Measurements from ENCODE around the gene PRKCB. TPM values are rescaled to one million over a fixed set of nuclear protein-coding genes. Genes with fewer than 3 reads are reported as not detected.

The PRKCB gene
- total RNA-seq, 4 donors from 2014 or later = 7.7 to 40.0 (median 12.2) TPM

DNA sequence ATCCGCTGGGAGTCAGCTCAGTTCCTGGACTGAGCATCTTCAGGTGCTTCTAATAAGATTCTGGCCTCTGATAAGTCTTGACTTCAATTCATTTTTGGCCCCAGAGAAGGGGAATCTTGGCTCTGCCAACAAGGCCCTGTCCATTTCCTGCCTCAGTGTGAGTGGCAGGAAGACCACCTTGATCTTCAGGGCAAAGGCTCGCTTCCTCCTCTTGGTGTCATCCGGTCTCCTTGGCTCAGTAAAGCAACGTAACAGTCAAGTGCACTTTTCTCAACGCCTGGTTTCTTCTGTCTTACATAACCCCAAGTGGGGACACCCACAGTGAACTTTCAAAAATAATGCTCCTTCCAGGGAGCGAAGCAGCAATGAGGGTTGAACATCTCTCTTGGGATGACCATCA, 169.8 kb downstream of the PRKCB start:
- H3K36me3 ChIP-seq = no peaks in the 10 kb centered on the region
- H3K27ac ChIP-seq = no peak overlapping the region
- no peaks in the 10 kb centered on the region for H3K4me1 ChIP-seq
- 89% methylated on average over 6 of the region's 6 CpGs for WGBS
- no peaks in the 10 kb centered on the region for H3K9me3 ChIP-seq
- H3K27me3 ChIP-seq = no peaks in the 10 kb centered on the region
- H3K4me3 ChIP-seq = no peak overlapping the region
- TF ChIP-seq POLR2A (IDR thresholded peaks at IDR 0.05) = no peak
- no peak for TF ChIP-seq EP300 (IDR thresholded peaks at IDR 0.05)
- no peak for TF ChIP-seq POLR2AphosphoS5 (IDR thresholded peaks at IDR 0.05)
- TF ChIP-seq, protein P1, sequence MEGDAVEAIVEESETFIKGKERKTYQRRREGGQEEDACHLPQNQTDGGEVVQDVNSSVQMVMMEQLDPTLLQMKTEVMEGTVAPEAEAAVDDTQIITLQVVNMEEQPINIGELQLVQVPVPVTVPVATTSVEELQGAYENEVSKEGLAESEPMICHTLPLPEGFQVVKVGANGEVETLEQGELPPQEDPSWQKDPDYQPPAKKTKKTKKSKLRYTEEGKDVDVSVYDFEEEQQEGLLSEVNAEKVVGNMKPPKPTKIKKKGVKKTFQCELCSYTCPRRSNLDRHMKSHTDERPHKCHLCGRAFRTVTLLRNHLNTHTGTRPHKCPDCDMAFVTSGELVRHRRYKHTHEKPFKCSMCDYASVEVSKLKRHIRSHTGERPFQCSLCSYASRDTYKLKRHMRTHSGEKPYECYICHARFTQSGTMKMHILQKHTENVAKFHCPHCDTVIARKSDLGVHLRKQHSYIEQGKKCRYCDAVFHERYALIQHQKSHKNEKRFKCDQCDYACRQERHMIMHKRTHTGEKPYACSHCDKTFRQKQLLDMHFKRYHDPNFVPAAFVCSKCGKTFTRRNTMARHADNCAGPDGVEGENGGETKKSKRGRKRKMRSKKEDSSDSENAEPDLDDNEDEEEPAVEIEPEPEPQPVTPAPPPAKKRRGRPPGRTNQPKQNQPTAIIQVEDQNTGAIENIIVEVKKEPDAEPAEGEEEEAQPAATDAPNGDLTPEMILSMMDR (IDR thresholded peaks at IDR 0.05) = no peak
- no peak for DNase-seq (ENCODE audit: low spot score in 2 of 2)

DNA sequence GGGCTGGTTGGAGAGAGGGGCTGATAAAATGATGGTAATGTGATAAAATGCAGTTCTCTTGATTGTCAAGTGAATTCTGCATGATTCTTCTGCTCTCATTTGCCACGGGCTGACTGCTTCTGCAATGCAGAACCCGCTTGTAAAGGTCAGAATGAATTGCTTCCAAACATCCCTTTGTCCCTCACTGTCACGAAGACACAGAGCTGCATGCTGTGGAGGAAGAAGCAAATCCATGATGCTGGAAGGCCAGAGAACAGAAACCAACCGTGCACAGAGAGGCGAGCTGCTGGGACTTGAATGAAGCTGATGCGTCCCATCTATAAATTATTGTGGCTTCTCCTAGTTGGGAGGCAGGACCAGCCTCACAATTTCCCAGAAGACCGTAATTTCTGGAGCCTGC, 171.6 kb downstream of the PRKCB start:
- H3K27ac ChIP-seq = no peak overlapping the region
- no peaks in the 10 kb centered on the region for H3K36me3 ChIP-seq
- H3K4me1 ChIP-seq = no peaks in the 10 kb centered on the region
- H3K4me3 ChIP-seq = no peak overlapping the region
- no peaks in the 10 kb centered on the region for H3K9me3 ChIP-seq
- no peaks in the 10 kb centered on the region for H3K27me3 ChIP-seq
- WGBS = 62% methylated on average over 7 of the region's 7 CpGs
- TF ChIP-seq POLR2AphosphoS5 (IDR thresholded peaks at IDR 0.05) = no peak
- TF ChIP-seq POLR2A (IDR thresholded peaks at IDR 0.05) = no peak
- no peak for TF ChIP-seq EP300 (IDR thresholded peaks at IDR 0.05)
- TF ChIP-seq, protein P1 (IDR thresholded peaks at IDR 0.05) = no peak
- no peak for DNase-seq (ENCODE audit: low spot score in 2 of 2)

DNA sequence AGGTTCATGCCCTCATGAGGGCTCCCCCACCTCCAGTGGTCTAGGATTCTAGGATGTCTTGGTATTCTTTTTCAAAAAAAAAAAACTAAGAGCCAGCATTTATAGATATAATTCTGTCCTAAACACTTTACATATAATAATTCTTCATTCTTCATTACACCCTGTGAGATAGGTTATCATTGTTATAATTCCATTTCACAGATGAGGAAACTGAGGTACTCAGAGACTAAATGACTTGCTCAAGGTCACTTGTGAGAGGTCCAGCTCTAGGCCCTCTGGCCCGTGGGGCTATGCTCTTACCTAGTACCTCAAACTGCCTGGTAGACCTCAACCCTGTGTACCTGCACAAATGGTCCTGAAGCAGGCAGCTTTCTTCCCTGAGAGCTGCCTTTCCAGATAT, 172.2 kb downstream of the PRKCB start:
- H3K4me3 ChIP-seq = no peak overlapping the region
- WGBS = 50% methylated on average over 1 of the region's 1 CpG
- no peaks in the 10 kb centered on the region for H3K9me3 ChIP-seq
- TF ChIP-seq EP300 (IDR thresholded peaks at IDR 0.05) = no peak
- TF ChIP-seq POLR2AphosphoS5 (IDR thresholded peaks at IDR 0.05) = no peak
- TF ChIP-seq POLR2A (IDR thresholded peaks at IDR 0.05) = no peak
- TF ChIP-seq, protein P1 (IDR thresholded peaks at IDR 0.05) = no peak
- H3K36me3 ChIP-seq = no peaks in the 10 kb centered on the region
- H3K4me1 ChIP-seq = no peaks in the 10 kb centered on the region
- H3K27ac ChIP-seq = no peak overlapping the region
- no peak for DNase-seq (ENCODE audit: low spot score in 2 of 2)
- H3K27me3 ChIP-seq = no peaks in the 10 kb centered on the region

DNA sequence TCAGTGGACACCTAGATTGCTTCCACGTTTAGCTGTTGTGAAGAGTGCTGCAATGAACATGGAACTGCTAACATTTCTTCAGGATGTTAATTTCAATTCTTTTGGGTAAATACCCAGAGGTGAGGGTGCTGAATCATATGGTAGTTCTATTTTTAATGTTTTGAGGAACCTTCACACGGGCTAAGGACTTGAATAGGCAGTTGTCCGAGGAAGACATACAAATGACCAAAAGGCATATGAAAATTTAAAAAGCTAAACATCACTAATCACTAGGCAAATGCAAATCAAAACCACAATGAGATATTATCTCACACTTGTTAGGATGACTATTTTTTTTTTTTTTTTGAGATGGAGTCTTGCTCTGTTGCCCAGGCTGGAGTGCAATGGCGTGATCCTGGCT, 173.3 kb downstream of the PRKCB start:
- TF ChIP-seq EP300 (IDR thresholded peaks at IDR 0.05) (no peak), POLR2AphosphoS5 (IDR thresholded peaks at IDR 0.05) (no peak), POLR2A (IDR thresholded peaks at IDR 0.05) (no peak)
- TF ChIP-seq, protein P1 (IDR thresholded peaks at IDR 0.05) = no peak
- Histone ChIP-seq H3K9me3 (no peaks in the 10 kb centered on the region), H3K4me3 (no peak overlapping the region), H3K27ac (no peak overlapping the region), H3K27me3 (no peaks in the 10 kb centered on the region), H3K36me3 (no peaks in the 10 kb centered on the region), H3K4me1 (no peaks in the 10 kb centered on the region)
- WGBS = 72% methylated on average over 4 of the region's 4 CpGs
- DNase-seq (ENCODE audit: low spot score in 2 of 2) = no peak

DNA sequence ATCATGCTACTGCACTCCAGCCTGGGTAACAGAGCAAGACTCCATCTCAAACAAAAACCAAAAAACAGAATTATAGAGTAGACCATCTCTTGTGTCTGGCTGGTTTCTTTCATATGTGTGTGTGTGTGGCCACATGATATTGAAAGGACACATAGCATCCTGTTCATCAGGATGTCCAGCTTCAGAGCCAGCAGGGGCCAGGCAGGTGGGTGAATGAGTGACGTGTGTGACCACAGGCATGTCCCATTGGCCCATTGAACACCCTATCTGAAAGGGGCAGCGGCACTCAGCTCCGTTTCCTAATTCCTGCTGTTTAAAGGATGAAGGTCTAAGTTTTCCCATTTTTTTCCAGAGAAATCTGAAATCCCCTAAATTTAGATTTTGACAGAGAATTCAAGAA, 174.2 kb downstream of the PRKCB start:
- Histone ChIP-seq H3K9me3 (no peaks in the 10 kb centered on the region), H3K4me1 (no peaks in the 10 kb centered on the region), H3K36me3 (no peaks in the 10 kb centered on the region), H3K27me3 (no peaks in the 10 kb centered on the region), H3K4me3 (no peak overlapping the region), H3K27ac (no peak overlapping the region)
- DNase-seq (ENCODE audit: low spot score in 2 of 2) = no peak
- no peak for TF ChIP-seq POLR2A (IDR thresholded peaks at IDR 0.05)
- no peak for TF ChIP-seq POLR2AphosphoS5 (IDR thresholded peaks at IDR 0.05)
- TF ChIP-seq, protein P1 (IDR thresholded peaks at IDR 0.05) = no peak
- TF ChIP-seq EP300 (IDR thresholded peaks at IDR 0.05) = no peak
- WGBS = 75% methylated on average over 3 of the region's 3 CpGs
